HG03571 (cell line): Measurements from ENCODE around the gene PRLH.
"Not testable (repeated sequence)": the region's sequence is repeated elsewhere in the genome, so short reads cannot be mapped to it uniquely, and the experiment has no call there.

Source experiments
- ATAC-seq: cut with Tn5 transposase; IDR thresholded peaks from one replicate; pipeline ENCODE4 v1.9.1; 2021; ENCODE audit not compliant: unreplicated experiment

PRLH gene

GRCh38 chr2:237581326-237581725 is 15.0 kb downstream of the PRLH start:
- no peak for ATAC-seq

DNA sequence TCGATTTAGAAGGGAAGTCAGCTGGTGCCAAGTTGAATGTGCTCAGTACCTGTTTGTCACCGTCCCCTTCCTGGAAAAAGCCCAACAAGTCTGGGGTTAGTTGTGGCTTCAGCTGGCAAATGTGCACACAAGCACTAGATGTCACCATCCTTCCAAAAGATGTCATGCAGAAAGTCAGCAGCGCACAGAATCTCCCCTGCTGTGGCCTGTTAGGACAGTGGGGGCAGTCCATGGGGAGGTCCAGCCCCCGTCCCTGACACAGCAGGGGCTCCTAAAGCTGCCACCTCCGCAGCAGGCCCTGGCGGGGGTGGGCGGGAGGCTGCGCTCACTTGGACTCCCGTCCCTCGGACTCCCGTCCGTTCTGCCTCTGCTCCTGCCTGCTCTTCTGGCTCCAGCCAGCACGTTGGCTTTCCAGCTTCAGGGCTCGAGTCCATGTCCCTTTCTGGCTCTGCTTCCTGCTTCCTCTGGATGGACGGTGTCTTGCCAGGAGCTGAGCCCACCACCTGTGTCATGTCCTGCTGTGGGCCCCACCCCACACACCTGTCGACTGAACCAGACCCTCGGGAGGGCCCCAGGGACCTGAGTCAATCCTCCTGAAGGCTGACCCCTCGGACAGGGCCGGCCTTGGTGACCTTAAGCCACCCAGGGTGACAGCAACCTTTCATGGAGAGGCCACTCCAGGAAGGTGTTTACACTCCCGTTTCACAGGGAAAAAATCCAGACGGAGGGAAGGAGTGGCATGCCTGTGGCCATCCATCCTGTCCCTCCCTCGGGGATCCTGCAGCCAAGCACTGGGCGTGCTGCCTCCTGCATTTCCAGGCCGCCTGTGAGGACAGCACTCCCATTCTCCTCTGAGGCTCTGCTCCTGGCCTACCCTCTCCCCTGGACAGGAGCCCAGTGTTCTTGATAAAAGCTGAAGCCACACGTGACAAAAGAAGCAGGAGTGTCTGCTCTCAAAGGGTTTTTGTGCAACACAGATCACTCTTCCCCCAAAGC is 15.7 kb downstream of the PRLH start:
- no peak for ATAC-seq

GRCh38 chr2:237583385-237584295 is 17.3 kb downstream of the PRLH start:
- no peak for ATAC-seq

DNA sequence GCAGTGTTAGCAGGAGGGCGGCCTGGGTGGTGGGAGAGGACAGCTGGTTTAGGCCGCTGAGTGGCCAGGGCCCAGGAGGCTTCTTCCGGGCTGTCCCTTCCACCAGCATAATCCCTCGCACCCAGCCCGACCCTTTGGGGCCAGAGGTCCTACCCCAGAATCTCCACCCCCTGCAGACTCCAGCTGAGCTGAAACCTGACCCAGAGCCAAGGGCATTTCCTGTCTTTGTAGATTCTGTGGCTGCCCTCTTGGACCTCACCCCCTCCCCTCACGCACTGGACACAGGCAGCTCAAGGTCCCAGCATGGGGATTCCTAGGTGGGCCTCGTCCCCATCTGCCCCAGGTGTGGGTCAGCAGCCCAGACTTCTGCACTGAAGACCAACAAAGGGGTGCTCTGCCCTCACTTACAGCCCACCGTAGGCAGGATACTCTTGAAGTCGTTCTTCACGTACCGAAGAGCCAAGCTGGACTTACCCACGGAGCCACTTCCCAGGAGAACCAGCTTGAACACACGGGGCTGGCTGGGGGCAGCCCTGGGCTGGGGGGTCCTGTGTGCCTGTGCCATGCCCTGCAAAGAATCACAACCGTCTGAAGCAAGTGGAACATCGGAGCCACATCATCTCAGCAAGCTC is 19.3 kb downstream of the PRLH start:
- ATAC-seq = no peak

DNA sequence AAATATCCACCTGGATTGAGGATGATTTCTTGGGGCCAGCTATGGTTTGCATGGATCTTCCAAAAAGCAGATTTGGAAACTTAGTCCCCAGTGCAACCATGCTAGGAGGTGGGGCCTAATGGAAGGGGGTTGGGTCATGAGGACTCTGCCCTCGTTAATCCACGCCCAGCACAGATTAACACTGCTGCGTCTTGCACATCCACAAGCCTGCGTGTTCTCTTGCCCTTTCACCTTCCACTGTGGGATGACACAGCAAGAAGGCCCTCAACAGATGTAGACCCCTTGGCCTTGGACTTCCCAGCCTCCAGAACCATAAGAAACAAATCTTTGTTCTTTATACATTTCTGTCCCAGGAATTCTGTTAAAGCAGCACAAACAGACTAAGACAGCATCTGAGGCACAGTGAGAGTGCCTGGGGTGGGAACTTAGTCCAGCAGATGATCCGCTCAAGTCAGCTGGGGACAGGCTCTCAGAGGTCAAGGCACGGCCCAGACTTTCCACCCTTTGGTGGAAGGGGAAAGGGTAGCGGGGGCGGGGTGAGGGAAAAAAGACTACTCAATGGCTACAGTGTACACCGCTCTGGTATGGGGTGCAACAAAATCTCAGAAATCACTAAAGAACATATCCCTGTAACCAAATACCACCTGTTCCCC is 21.8 kb downstream of the PRLH start:
- no peak for ATAC-seq

- no peak for ATAC-seq
These were observed 24.1 kb downstream of the PRLH start, which contains the start of gene RAB17 for GRCh38 chr2:237590272-237591140. Gene RAB17 (minus strand): TSS chr2:237590734. CDS start chr2:237586154, 4,580 bp downstream.

- no peak for ATAC-seq
These were observed 24.9 kb downstream of the PRLH start for GRCh38 chr2:237591141-237591881.

DNA sequence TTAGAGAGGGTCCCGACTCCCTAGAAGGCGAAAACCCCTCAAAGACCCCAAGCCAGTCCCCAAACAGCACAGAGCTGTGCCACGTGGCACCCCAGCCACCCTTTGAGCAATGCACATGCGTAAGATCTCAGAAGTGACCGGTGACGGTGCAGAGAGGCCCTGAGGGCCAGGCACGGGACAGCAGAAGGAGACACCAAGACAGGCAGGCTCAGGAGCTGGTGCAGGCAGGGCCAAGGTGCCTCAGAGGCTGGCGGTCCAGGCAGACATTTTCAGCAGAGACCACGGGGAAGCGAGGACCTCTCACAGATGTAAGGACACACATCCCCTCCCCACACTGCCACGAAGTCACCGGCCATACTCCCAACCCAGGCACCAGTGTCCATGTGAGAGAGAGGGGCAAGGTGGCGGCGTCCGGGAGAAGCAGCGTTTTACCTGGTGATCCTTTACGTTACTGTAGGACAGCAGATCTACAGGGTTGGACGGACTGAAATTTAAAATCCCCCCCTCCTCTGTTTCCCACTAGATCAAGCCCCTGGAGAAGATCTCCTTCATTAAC is 26.1 kb downstream of the PRLH start:
- no peak for ATAC-seq

DNA sequence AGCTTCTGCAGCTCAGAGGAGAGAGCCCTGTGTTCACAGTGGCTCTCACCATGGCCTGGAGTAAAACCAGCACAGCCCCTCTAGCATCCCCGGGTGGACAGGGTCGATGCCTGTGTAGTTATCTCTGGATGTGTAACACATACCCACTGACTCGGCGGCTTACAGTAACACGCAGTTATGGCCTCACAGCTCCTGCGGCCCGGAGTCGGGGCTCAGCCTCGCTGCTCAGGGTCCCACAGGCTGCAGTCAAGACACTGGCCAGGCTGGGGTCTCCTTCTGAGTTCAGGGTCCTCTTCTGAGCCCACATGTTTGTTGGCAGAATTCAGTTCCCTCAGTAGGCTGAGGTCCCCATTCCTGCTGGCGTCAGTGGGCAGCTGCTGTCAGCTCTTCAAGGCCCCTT is 26.7 kb downstream of the PRLH start:
- no peak for ATAC-seq

DNA sequence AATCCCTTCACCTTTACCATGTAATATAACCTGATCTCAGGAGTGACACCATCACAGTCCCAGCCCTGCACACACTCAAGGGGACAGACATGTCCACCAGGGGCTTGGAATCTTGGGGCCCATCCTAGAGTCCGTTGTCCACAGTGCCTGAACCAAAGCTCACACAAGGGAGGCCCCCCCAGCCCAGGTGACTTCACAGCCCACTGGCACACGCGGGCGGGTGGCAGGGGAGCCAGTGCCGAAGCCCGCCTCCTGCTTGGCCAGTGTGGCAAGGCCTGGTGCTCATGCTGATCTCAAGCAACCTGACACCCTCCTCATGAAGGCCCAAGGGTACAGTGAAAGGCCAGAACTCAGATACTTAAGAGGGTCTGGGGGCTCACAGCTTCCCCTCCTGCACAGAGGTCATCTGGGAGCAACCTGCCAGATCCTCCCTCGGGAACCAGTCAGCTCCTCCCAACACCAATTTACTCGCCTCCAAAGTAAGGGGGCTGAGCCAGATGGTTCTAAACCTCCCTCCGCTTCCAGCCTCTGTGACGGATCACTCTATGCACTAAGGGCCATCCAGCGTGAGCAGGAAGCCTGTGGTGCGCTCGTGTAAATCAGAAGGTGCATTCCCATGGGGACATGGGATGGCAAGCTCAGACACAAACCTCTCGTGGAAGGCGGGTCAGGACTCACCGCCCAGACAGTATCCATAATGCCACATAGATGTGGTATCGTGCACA is 27.4 kb downstream of the PRLH start:
- ATAC-seq = no peak

DNA sequence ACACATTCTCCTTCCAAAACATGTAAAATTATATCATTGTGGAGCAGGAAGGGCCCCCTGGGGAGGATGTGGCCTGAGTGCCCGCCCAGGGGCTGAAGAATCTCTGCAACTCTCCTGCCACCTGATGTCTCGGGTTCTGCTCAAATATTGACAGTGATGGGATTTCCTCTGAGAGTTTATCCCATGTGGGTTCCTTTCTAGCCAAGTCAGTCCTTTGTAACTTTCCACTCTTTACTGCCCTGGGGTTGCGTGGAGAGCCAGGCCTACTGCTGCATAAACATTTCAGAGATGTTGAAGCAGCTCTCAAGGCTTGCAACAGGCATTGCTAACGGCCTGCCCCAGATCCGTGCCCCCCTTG is 28.1 kb downstream of the PRLH start:
- ATAC-seq = no peak

DNA sequence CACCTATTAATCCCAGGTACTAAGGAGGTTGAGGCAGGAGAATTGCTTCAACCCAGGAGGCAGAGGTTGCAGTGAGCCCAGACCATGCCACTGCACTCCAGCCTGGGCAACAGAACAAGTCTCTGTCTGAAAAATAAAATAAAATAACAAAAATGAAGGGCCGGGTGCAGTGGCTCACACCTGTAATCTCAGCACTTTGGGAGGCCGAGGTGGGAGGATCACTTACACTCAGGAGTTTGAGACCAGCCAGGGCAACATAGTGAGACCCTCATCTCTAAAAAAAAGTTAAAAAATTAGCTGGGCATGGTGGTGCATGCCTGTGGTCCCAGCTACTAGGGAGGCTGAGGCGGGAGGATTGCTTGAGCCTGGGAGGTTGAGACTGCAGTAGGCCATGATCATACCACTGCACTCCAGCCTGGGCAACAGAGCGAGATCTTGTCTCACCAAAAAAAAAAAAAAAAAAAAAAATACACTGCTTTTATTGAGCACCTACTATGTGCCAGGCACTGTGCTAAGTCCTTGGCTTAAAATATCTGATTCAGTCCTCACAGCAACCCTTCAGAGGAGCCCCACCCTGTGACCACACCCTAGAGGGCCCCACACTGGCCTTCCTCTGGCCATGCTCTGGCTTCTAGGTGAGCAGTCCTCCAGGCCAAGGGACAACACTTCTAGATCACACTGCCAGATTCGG is 29.6 kb downstream of the PRLH start:
- not testable (repeated sequence) for ATAC-seq

DNA sequence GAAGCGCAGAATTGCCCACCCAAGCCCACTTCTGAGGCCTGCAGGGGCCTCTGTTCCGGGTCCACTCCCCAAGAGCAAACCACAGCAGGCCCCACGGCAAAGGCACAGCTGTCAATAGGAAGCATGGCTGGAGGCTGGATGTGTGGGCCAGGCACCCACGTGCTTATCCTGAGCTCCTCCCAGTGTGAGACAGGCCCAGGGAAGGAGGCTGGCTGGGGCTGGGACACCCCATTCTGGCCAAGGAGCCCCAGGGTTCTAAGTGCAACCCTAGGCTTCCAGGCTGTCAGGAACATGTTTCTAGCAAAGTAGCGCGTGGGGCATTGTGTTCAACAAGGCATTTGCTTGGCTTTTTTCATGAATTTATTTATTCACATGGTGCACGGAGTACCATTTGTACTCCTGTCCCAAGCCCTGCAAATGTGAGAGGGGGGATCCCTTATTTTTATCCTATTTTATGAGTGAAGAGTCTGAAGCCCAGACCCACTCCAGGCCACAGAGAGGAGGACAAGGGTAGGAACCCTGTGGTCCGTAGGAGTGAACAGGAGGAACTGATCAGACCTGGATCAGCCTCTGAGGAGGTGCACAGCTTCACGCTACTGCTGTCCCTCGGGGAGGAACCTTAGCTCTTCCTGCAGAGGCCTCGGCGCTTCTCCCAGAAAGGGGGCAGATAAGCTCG is 30.3 kb downstream of the PRLH start:
- ATAC-seq = no peak

DNA sequence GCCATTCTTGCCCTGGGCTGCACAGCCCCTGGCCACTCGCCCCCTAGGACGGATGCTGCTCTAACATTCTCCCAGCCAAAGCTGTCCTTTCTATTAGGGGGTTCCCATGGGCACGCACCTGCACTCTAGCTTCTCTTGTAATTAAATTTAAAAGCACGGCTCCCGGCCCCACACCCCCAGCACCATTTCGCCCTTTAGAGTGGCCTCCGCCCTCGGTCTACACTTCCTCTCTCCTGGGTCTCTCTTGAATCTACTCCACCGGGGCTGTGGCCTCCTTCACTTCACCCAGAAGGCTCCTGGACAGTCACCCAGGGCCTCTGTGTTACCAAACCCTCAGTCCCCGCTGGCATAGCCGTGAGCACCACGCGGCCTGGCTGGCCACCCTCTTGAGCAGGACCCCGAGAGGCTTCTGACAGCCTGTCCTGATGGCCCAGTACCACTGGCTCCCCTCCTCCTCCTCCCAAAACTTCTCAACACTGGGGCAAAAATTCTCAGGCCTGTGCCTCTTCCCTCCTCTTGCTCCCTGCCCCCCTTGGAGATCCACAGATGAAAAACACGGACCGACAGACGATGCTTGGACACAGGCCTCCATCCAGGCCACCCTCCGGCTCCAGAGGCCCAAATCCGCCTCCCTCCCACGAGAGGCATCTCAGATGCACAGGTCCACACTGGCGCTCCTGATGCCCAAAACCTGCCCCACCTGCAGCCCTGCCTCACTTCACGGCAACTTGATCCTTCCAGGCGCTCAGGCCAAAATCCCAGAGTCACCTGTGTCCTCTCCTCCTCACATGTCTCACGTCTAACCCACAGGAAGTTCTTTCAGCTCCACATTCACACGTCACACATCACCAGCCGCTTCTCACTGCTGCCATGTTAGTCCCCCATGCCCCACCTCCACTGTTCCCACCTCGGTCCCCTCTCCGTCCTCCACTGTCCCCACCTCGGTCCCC is 31.1 kb downstream of the PRLH start:
- no peak for ATAC-seq

- no peak for ATAC-seq
These were observed 32.3 kb downstream of the PRLH start for GRCh38 chr2:237598468-237599208.
